ENCODE results near the gene GRID1. TPM values are rescaled to one million over a fixed set of nuclear protein-coding genes. Genes with fewer than 3 reads are reported as not detected.

GRID1 gene
- total and polyA plus RNA-seq, 5 donors, result 0.06 to 1.8 (median 0.29) TPM

- intact Hi-C loops (cut with DNase I), result loop anchor here in 2 of 4 donors (5.0 kb wide), 2 partner anchors 180 to 185 kb away; no protein-coding TSS in a partner anchor
- Histone ChIP-seq H3K27me3 (ENCODE audit: control insufficient read depth, insufficient read depth) (no peaks in the 10 kb centered on the region), H3K4me3 (ENCODE audit: low read length) (no peak overlapping the region), H3K4me1 (ENCODE audit: control insufficient read depth, insufficient read depth, low read length) (no peaks in the 10 kb centered on the region), H3K9me3 (ENCODE audit: control insufficient read depth, low read length) (no peaks in the 10 kb centered on the region), H3K27ac (ENCODE audit: low read length) (no peak overlapping the region)
- DNase-seq (peak in 1 of 3 donors; percentile 43), ATAC-seq (no peak)
- WGBS, result 14% methylated on average over 18 of the region's 18 CpGs
These were observed 35.8 kb upstream of the GRID1 start for GRCh38 chr10:86402283-86402941.

DNA sequence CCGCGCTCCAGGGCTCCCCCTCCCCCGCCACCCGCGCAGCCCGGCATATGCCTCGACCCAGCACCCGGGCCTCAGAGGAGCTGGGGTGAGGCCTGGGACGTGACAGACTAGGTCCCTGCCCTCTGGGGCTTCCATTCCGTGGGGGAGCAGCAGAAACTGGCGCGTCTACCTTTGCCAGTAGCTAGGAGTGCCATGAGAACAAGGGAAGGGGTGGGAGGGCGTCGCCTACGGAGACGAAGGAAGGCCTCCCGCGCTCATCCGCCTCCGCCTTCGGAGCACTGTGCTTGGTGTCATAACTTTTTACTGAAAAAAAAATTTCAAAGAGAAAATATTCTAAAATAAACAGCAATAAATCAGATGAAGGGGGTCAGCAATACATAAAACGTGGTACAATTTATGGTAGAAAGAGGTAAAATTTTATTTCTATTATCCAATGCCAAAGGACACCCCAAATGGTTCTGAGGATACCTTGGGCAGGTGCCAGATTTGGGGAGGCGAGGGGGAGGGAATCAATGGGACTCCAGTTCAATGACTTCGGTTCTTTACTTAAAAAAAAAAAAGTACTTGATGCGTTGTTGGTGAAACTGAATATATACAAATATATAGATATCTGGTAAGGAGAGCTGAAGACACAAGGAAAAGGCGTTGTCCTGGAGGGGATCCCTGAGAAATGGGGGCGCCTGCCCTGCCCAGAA, 35.1 kb upstream of the GRID1 start:
- DNase-seq (peak in 2 of 3 donors; percentile 20 to 63), ATAC-seq (peak; percentile 0 to 12)
- Histone ChIP-seq H3K4me3 (ENCODE audit: low read length) (peak overlapping the region; percentile 53), H3K4me1 (ENCODE audit: control insufficient read depth, insufficient read depth, low read length) (no peaks in the 10 kb centered on the region), H3K27me3 (ENCODE audit: control insufficient read depth, insufficient read depth) (no peaks in the 10 kb centered on the region), H3K9me3 (ENCODE audit: control insufficient read depth, low read length) (no peaks in the 10 kb centered on the region), H3K27ac (ENCODE audit: low read length) (no peak overlapping the region)
- WGBS, result 16% methylated on average over 27 of the region's 27 CpGs
- intact Hi-C loops (cut with DNase I), result loop anchor here in 3 of 4 donors (2.0 to 5.0 kb wide), 3 partner anchors 181 to 186 kb away; no protein-coding TSS in a partner anchor

- ATAC-seq, result peak; percentile 37 to 64
- Histone ChIP-seq H3K4me1 (ENCODE audit: control insufficient read depth, insufficient read depth, low read length) (no peaks in the 10 kb centered on the region), H3K9me3 (ENCODE audit: control insufficient read depth, low read length) (no peaks in the 10 kb centered on the region), H3K4me3 (ENCODE audit: low read length) (peak overlapping the region; percentile 53), H3K27me3 (ENCODE audit: control insufficient read depth, insufficient read depth) (no peaks in the 10 kb centered on the region), H3K27ac (ENCODE audit: low read length) (no peak overlapping the region)
- peak; percentile 63 to 82 (median 80) for DNase-seq
- 1% methylated on average over 76 of the region's 76 CpGs for WGBS
- intact Hi-C loops (cut with DNase I), result loop anchor here in 3 of 4 donors (2.0 to 5.0 kb wide), 3 partner anchors 181 to 186 kb away; no protein-coding TSS in a partner anchor
These were observed 34.4 kb upstream of the GRID1 start for GRCh38 chr10:86400705-86401587.

GRCh38 chr10:86399879-86400704, 33.5 kb upstream of the GRID1 start:
- Histone ChIP-seq H3K27me3 (ENCODE audit: control insufficient read depth, insufficient read depth) (no peaks in the 10 kb centered on the region), H3K9me3 (ENCODE audit: control insufficient read depth, low read length) (no peaks in the 10 kb centered on the region), H3K4me1 (ENCODE audit: control insufficient read depth, insufficient read depth, low read length) (no peaks in the 10 kb centered on the region), H3K4me3 (ENCODE audit: low read length) (peak overlapping the region; percentile 53), H3K27ac (ENCODE audit: low read length) (peak overlapping the region; percentile 46)
- intact Hi-C loops (cut with DNase I), result loop anchor here (2.0 to 5.0 kb wide), 3 partner anchors 182 to 187 kb away; no protein-coding TSS in a partner anchor
- WGBS, result under 1% methylated on average over 90 of the region's 90 CpGs
- ATAC-seq (peak; percentile 96), DNase-seq (peak; percentile 96 to 98 (median 98))

DNA sequence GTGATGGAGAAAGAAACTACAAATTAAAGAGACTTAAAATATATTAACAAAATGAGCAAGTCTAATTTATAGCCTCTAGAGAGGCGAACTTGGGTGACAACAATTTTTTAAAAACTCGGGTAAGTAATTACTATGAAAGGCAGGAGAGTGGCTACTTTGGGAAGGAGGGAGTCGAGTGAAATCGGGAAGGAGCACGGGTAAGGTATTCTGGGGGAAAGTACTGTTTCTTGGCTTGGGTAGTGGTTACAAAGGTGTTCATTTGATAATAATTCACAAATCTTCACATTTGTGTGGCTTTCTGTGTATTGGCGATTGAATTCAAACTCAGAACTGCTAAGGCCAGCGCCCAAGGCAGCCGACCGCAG, 32.9 kb upstream of the GRID1 start:
- intact Hi-C loops (cut with DNase I), result loop anchor here in 1 of 4 donors (5.0 kb wide), 1 partner anchor 188 kb away; no protein-coding TSS in a partner anchor
- 40% methylated on average over 9 of the region's 9 CpGs for WGBS
- H3K4me1 ChIP-seq (ENCODE audit: control insufficient read depth, insufficient read depth, low read length), result no peaks in the 10 kb centered on the region
- H3K27ac ChIP-seq (ENCODE audit: low read length), result no peak overlapping the region
- H3K4me3 ChIP-seq (ENCODE audit: low read length), result no peak overlapping the region
- H3K9me3 ChIP-seq (ENCODE audit: control insufficient read depth, low read length), result no peaks in the 10 kb centered on the region
- DNase-seq (no peak), ATAC-seq (no peak)
- H3K27me3 ChIP-seq (ENCODE audit: control insufficient read depth, insufficient read depth), result no peaks in the 10 kb centered on the region

DNA sequence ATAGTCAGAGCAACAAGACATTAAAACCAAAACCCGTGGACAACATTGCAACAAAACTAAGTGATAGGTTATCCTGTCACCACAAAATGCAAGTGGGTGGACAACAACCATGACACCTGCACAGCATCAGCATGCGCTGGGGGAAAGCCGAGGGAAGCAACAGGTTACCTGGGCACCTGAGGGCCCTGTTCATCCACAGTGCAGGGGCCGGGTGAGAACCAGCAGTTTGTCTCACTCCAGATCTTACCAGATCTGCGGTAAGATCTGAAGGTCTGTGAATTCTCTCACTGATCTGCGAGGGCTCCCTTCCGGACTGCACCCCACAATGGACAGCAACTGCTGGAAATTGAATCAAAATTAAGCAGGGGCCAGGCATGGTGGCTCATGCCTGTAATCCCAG, 30.5 kb upstream of the GRID1 start:
- DNase-seq, result peak in 1 of 3 donors; percentile 35
- no peaks in the 10 kb centered on the region for H3K9me3 ChIP-seq (ENCODE audit: control insufficient read depth, low read length)
- no peak overlapping the region for H3K27ac ChIP-seq (ENCODE audit: low read length)
- intact Hi-C loops (cut with DNase I), result loop anchor here in 1 of 4 donors (5.0 kb wide), 1 partner anchor 190 kb away; no protein-coding TSS in a partner anchor
- 78% methylated on average over 7 of the region's 7 CpGs for WGBS
- no peak for ATAC-seq
- no peaks in the 10 kb centered on the region for H3K4me1 ChIP-seq (ENCODE audit: control insufficient read depth, insufficient read depth, low read length)
- H3K4me3 ChIP-seq (ENCODE audit: low read length), result no peak overlapping the region
- no peaks in the 10 kb centered on the region for H3K27me3 ChIP-seq (ENCODE audit: control insufficient read depth, insufficient read depth)

DNA sequence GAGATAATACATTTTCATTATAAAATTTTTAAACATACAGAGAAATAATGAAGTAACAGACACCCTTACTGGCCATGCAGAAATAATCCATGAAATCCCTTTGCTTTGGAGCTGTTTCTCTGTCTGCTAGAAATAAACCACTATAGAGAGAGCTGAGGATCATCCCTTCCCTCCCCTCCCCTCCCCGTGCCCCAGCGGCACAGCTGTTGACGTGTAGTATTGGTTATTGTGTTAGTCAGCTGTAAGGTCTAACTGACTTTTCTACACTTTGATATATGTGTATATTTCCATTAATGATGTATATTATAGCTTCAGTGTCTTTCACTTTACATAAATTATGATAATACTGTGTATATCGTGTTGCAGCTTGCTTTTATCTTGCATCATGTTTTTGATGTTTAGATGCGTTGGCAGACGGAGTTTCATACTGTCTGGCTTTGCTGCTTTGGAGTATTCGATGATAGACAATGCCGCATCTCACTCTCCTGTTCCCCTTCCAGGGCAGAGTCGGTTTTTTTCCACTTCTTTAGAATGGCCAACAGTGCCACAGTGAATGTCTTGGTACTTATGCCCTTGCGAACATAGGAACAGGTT, 27.4 kb upstream of the GRID1 start:
- WGBS, result 62% methylated on average over 10 of the region's 10 CpGs
- Histone ChIP-seq H3K9me3 (ENCODE audit: control insufficient read depth, low read length) (no peaks in the 10 kb centered on the region), H3K4me3 (ENCODE audit: low read length) (no peak overlapping the region), H3K4me1 (ENCODE audit: control insufficient read depth, insufficient read depth, low read length) (peaks cover 1% of the 10 kb centered on the region), H3K27ac (ENCODE audit: low read length) (no peak overlapping the region), H3K27me3 (ENCODE audit: control insufficient read depth, insufficient read depth) (no peaks in the 10 kb centered on the region)
- intact Hi-C loops (cut with DNase I), result no loop called here
- no peak for ATAC-seq
- peak in 1 of 3 donors; percentile 10 for DNase-seq

GRCh38 chr10:86393362-86393761, 26.8 kb upstream of the GRID1 start:
- no peak overlapping the region for H3K27ac ChIP-seq (ENCODE audit: low read length)
- no peaks in the 10 kb centered on the region for H3K9me3 ChIP-seq (ENCODE audit: control insufficient read depth, low read length)
- H3K4me1 ChIP-seq (ENCODE audit: control insufficient read depth, insufficient read depth, low read length), result peaks cover 1% of the 10 kb centered on the region
- H3K4me3 ChIP-seq (ENCODE audit: low read length), result no peak overlapping the region
- intact Hi-C loops (cut with DNase I), result no loop called here
- WGBS, result 72% methylated on average over 9 of the region's 9 CpGs
- peak in 1 of 3 donors; percentile 24 for DNase-seq
- no peaks in the 10 kb centered on the region for H3K27me3 ChIP-seq (ENCODE audit: control insufficient read depth, insufficient read depth)
- ATAC-seq, result no peak

- no peak overlapping the region for H3K4me3 ChIP-seq (ENCODE audit: low read length)
- WGBS, result 85% methylated on average over 7 of the region's 7 CpGs
These were observed 26.1 kb upstream of the GRID1 start for GRCh38 chr10:86392723-86393094.

More at GRCh38 chr10:86392723-86393094, 26.1 kb upstream of the GRID1 start:
- DNase-seq (peak in 1 of 3 donors; percentile 28), ATAC-seq (no peak)
- peaks cover 1% of the 10 kb centered on the region for H3K4me1 ChIP-seq (ENCODE audit: control insufficient read depth, insufficient read depth, low read length)
- intact Hi-C loops (cut with DNase I), result no loop called here
- no peaks in the 10 kb centered on the region for H3K9me3 ChIP-seq (ENCODE audit: control insufficient read depth, low read length)
- H3K27me3 ChIP-seq (ENCODE audit: control insufficient read depth, insufficient read depth), result no peaks in the 10 kb centered on the region
- H3K27ac ChIP-seq (ENCODE audit: low read length), result no peak overlapping the region
